Measurements from ENCODE around the gene TMEM132D. TPM values are rescaled to one million over a fixed set of nuclear protein-coding genes. Genes with fewer than 3 reads are reported as not detected.
"Not testable (repeated sequence)": the region's sequence is repeated elsewhere in the genome, so short reads cannot be mapped to it uniquely, and the experiment has no call there.

Gene TMEM132D
- total RNA-seq: not detected
- long read RNA-seq: 0 reads

GRCh38 chr12:129903956-129904829 lies at the start of gene TMEM132D:
TMEM132D (minus strand) TSS chr12:129904025.
- no peak for DNase-seq (ENCODE audit: low spot score)
- intact Hi-C loops (cut with DNase I): no loop called here

- intact Hi-C loops (cut with DNase I): no loop called here
- no peak for DNase-seq (ENCODE audit: low spot score)
These were observed 45.8 kb upstream of the TMEM132D start for GRCh38 chr12:129949651-129950050.

GRCh38 chr12:129941618-129942017 lies 37.8 kb upstream of the TMEM132D start:
- intact Hi-C loops (cut with DNase I): no loop called here
- no peak for DNase-seq (ENCODE audit: low spot score)

GRCh38 chr12:129938089-129938488 lies 34.3 kb upstream of the TMEM132D start:
- DNase-seq (ENCODE audit: low spot score): no peak
- intact Hi-C loops (cut with DNase I): no loop called here

- no peak for DNase-seq (ENCODE audit: low spot score)
- intact Hi-C loops (cut with DNase I): no loop called here
These were observed 33.6 kb upstream of the TMEM132D start for GRCh38 chr12:129937426-129937825.

- DNase-seq (ENCODE audit: low spot score): no peak
- intact Hi-C loops (cut with DNase I): no loop called here
These were observed 24.8 kb upstream of the TMEM132D start for GRCh38 chr12:129928643-129929042.

GRCh38 chr12:129927316-129927900 lies 23.6 kb upstream of the TMEM132D start:
- no peak for DNase-seq (ENCODE audit: low spot score)
- intact Hi-C loops (cut with DNase I): no loop called here

- intact Hi-C loops (cut with DNase I): loop anchor here (10.0 kb wide), 1 partner anchor 1657 kb away; no protein-coding TSS in a partner anchor
- DNase-seq (ENCODE audit: low spot score): no peak
These were observed 7.7 kb upstream of the TMEM132D start for GRCh38 chr12:129911428-129912049.

- no peak for DNase-seq (ENCODE audit: low spot score)
- intact Hi-C loops (cut with DNase I): loop anchor here (10.0 kb wide), 1 partner anchor 1655 kb away; no protein-coding TSS in a partner anchor
These were observed 5.5 kb upstream of the TMEM132D start for GRCh38 chr12:129909051-129910020.

- DNase-seq (ENCODE audit: low spot score): no peak
- intact Hi-C loops (cut with DNase I): no loop called here
These were observed 506 bp downstream of the TMEM132D start for GRCh38 chr12:129903092-129903945.

- intact Hi-C loops (cut with DNase I): no loop called here
- DNase-seq (ENCODE audit: low spot score): no peak
These were observed 1.3 kb downstream of the TMEM132D start for GRCh38 chr12:129902371-129903091.

GRCh38 chr12:129901254-129901653 lies 2.6 kb downstream of the TMEM132D start:
- intact Hi-C loops (cut with DNase I): no loop called here
- DNase-seq (ENCODE audit: low spot score): no peak

- DNase-seq (ENCODE audit: low spot score): no peak
- intact Hi-C loops (cut with DNase I): no loop called here
These were observed 3.5 kb downstream of the TMEM132D start for GRCh38 chr12:129900306-129900705.

GRCh38 chr12:129899045-129899444 lies 4.8 kb downstream of the TMEM132D start:
- DNase-seq (ENCODE audit: low spot score); intact Hi-C loops (cut with DNase I): not testable (repeated sequence)

GRCh38 chr12:129893691-129894090 lies 10.1 kb downstream of the TMEM132D start:
- intact Hi-C loops (cut with DNase I): no loop called here
- DNase-seq (ENCODE audit: low spot score): no peak

GRCh38 chr12:129887101-129887500 lies 16.7 kb downstream of the TMEM132D start:
- intact Hi-C loops (cut with DNase I): no loop called here
- no peak for DNase-seq (ENCODE audit: low spot score)

- intact Hi-C loops (cut with DNase I): no loop called here
- DNase-seq (ENCODE audit: low spot score): no peak
These were observed 17.3 kb downstream of the TMEM132D start for GRCh38 chr12:129886541-129886940.

- DNase-seq (ENCODE audit: low spot score): no peak
- intact Hi-C loops (cut with DNase I): no loop called here
These were observed 18.5 kb downstream of the TMEM132D start for GRCh38 chr12:129885287-129885686.
